Measurements from ENCODE around the gene ANKFY1.

DNA sequence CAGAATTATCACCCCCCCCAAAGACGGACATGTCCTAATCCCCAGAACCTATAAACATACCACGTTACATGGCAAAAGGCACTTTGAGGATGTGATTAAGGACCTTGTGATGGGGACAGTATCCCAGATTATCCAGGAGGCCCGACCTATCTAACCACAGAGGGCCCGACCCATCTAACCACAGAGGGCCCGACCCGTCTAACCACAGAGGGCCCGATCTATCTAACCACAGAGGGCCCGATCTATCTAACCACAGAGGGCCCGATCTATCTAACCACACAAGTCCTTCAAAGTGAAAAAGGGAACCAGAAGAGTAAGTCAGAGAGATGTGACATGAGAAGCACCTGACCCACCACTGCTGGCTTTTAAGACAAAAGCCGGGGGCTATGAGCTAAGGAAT lies 56.8 kb downstream of the ANKFY1 start:
- TF ChIP-seq CTCF (IDR thresholded peaks at IDR 0.05; ENCODE audit: low read depth, low read length) (no peak), EZH2phosphoT487 (IDR thresholded peaks at IDR 0.05; ENCODE audit: low read depth) (no peak)
